ENCODE measurements around the gene LCLAT1. TPM values are rescaled to one million over a fixed set of nuclear protein-coding genes. Genes with fewer than 3 reads are reported as not detected.

The LCLAT1 gene
- total and polyA plus RNA-seq, 8 donors = 2.0 to 15.0 (median 9.8) TPM

- intact Hi-C loops (cut with DNase I) = no loop called here
- H3K27ac ChIP-seq = no peak overlapping the region
- no peak overlapping the region for H3K4me3 ChIP-seq
- H3K27me3 ChIP-seq = no peaks in the 10 kb centered on the region
- WGBS, 2 donors = 44 to 50% methylated on average over 4 of the region's 4 CpGs
- H3K9me3 ChIP-seq = no peaks in the 10 kb centered on the region
- no peaks in the 10 kb centered on the region for H3K36me3 ChIP-seq
- TF ChIP-seq CTCF (IDR thresholded peaks at IDR 0.05) = no peak
- no peaks in the 10 kb centered on the region for H3K4me1 ChIP-seq
- no peak for FAIRE-seq
- no peak for ATAC-seq
- no peak for DNase-seq
Measured at GRCh38 chr2:30686669-30687068, 239.6 kb downstream of the LCLAT1 start.

- Histone ChIP-seq H3K4me3 (no peak overlapping the region), H3K9me3 (no peaks in the 10 kb centered on the region), H3K36me3 (no peaks in the 10 kb centered on the region), H3K27ac (no peak overlapping the region), H3K27me3 (no peaks in the 10 kb centered on the region), H3K4me1 (no peaks in the 10 kb centered on the region)
- intact Hi-C loops (cut with DNase I) = no loop called here
- TF ChIP-seq CTCF (IDR thresholded peaks at IDR 0.05) = no peak
- DNase-seq = peak in 1 of 6 donors; percentile 46
- peak in 1 of 4 donors; percentile 17 for ATAC-seq
- 76 to 80% methylated on average over 4 of the region's 4 CpGs for WGBS, 2 donors
- no peak for FAIRE-seq
Measured at GRCh38 chr2:30688956-30689401, 241.9 kb downstream of the LCLAT1 start.

- no peak for FAIRE-seq
- Histone ChIP-seq H3K27me3 (no peaks in the 10 kb centered on the region), H3K27ac (no peak overlapping the region), H3K9me3 (no peaks in the 10 kb centered on the region), H3K4me3 (no peak overlapping the region), H3K36me3 (no peaks in the 10 kb centered on the region), H3K4me1 (no peaks in the 10 kb centered on the region)
- TF ChIP-seq CTCF (IDR thresholded peaks at IDR 0.05) = no peak
- ATAC-seq = no peak
- intact Hi-C loops (cut with DNase I) = no loop called here
- DNase-seq = peak in 1 of 6 donors; percentile 23
- WGBS, 2 donors = 70 to 75% methylated on average over 6 of the region's 6 CpGs
Measured at GRCh38 chr2:30689496-30690125, 242.6 kb downstream of the LCLAT1 start.

GRCh38 chr2:30690126-30690561 is 243.1 kb downstream of the LCLAT1 start:
- FAIRE-seq = no peak
- Histone ChIP-seq H3K4me3 (no peak overlapping the region), H3K4me1 (no peaks in the 10 kb centered on the region), H3K27me3 (no peaks in the 10 kb centered on the region), H3K9me3 (no peaks in the 10 kb centered on the region), H3K36me3 (no peaks in the 10 kb centered on the region), H3K27ac (no peak overlapping the region)
- intact Hi-C loops (cut with DNase I) = no loop called here
- WGBS, 2 donors = 81 to 82% methylated on average over 5 of the region's 5 CpGs
- DNase-seq = peak in 1 of 6 donors; percentile 31
- no peak for TF ChIP-seq CTCF (IDR thresholded peaks at IDR 0.05)
- no peak for ATAC-seq

Data from pancreas (tissue), 10 donors.